Stimulated activated naive CD8-positive, alpha-beta T cell treated with anti-CD3 and anti-CD28 coated beads, Interleukin-15, Interleukin-2, amounts not matched to agents 100 ng/mL and 50 ng/mL, for 24 hours (primary cell): ENCODE results near the gene SPOCD1.

Experiments used
- H3K27ac Mint-ChIP-seq: one replicate; pipeline ENCODE4 v1.8.0; 2021; ENCODE audit warnings: mild to moderate bottlenecking, mixed read lengths
- H3K27me3 Mint-ChIP-seq: one replicate; pipeline ENCODE4 v1.8.0; 2021; ENCODE audit warnings: mixed read lengths
- H3K36me3 Mint-ChIP-seq: one replicate; pipeline ENCODE4 v1.8.0; 2021; ENCODE audit warnings: low read depth, mixed read lengths
- H3K4me1 Mint-ChIP-seq: one replicate; pipeline ENCODE4 v1.8.0; 2021; ENCODE audit warnings: low read depth, mixed read lengths
- H3K4me3 Mint-ChIP-seq: one replicate; pipeline ENCODE4 v1.8.0; 2021; ENCODE audit warnings: mild to moderate bottlenecking, mixed read lengths
- H3K9me3 Mint-ChIP-seq: one replicate; pipeline ENCODE4 v1.8.0; 2021; ENCODE audit warnings: mixed read lengths

The SPOCD1 gene

GRCh38 chr1:31799196-31799894 is 16.5 kb downstream of the SPOCD1 start:
- Mint-ChIP-seq H3K9me3 (no peaks in the 10 kb centered on the region), H3K36me3 (no peaks in the 10 kb centered on the region), H3K4me1 (peaks cover 12% of the 10 kb centered on the region), H3K27ac (no peak overlapping the region), H3K27me3 (no peaks in the 10 kb centered on the region), H3K4me3 (no peak overlapping the region)

- no peak overlapping the region for H3K27ac Mint-ChIP-seq
- H3K36me3 Mint-ChIP-seq, result no peaks in the 10 kb centered on the region
- H3K9me3 Mint-ChIP-seq, result no peaks in the 10 kb centered on the region
- H3K27me3 Mint-ChIP-seq, result no peaks in the 10 kb centered on the region
- H3K4me1 Mint-ChIP-seq, result peaks cover 12% of the 10 kb centered on the region
- no peak overlapping the region for H3K4me3 Mint-ChIP-seq
These were observed 17.2 kb downstream of the SPOCD1 start for GRCh38 chr1:31798433-31799195.

GRCh38 chr1:31798086-31798432 is 17.8 kb downstream of the SPOCD1 start:
- Mint-ChIP-seq H3K36me3 (no peaks in the 10 kb centered on the region), H3K27ac (no peak overlapping the region), H3K9me3 (no peaks in the 10 kb centered on the region), H3K4me1 (peaks cover 12% of the 10 kb centered on the region), H3K27me3 (no peaks in the 10 kb centered on the region), H3K4me3 (no peak overlapping the region)

- Mint-ChIP-seq H3K36me3 (no peaks in the 10 kb centered on the region), H3K4me3 (no peak overlapping the region), H3K27me3 (no peaks in the 10 kb centered on the region), H3K4me1 (peaks cover 5% of the 10 kb centered on the region), H3K27ac (no peak overlapping the region), H3K9me3 (no peaks in the 10 kb centered on the region)
These were observed 18.6 kb downstream of the SPOCD1 start for GRCh38 chr1:31797216-31797615.

GRCh38 chr1:31796707-31797106 is 19.1 kb downstream of the SPOCD1 start:
- H3K27me3 Mint-ChIP-seq, result no peaks in the 10 kb centered on the region
- no peaks in the 10 kb centered on the region for H3K36me3 Mint-ChIP-seq
- H3K4me3 Mint-ChIP-seq, result no peak overlapping the region
- H3K27ac Mint-ChIP-seq, result peak overlapping the region; percentile 19
- no peaks in the 10 kb centered on the region for H3K9me3 Mint-ChIP-seq
- H3K4me1 Mint-ChIP-seq, result peaks cover 4% of the 10 kb centered on the region

GRCh38 chr1:31795801-31796621 is 19.8 kb downstream of the SPOCD1 start:
- H3K36me3 Mint-ChIP-seq, result no peaks in the 10 kb centered on the region
- H3K27me3 Mint-ChIP-seq, result no peaks in the 10 kb centered on the region
- peaks cover 4% of the 10 kb centered on the region for H3K4me1 Mint-ChIP-seq
- no peaks in the 10 kb centered on the region for H3K9me3 Mint-ChIP-seq
- H3K27ac Mint-ChIP-seq, result no peak overlapping the region
- H3K4me3 Mint-ChIP-seq, result no peak overlapping the region

GRCh38 chr1:31795096-31795675 is 20.6 kb downstream of the SPOCD1 start:
- no peaks in the 10 kb centered on the region for H3K36me3 Mint-ChIP-seq
- no peaks in the 10 kb centered on the region for H3K9me3 Mint-ChIP-seq
- H3K27ac Mint-ChIP-seq, result no peak overlapping the region
- peaks cover 4% of the 10 kb centered on the region for H3K4me1 Mint-ChIP-seq
- no peak overlapping the region for H3K4me3 Mint-ChIP-seq
- no peaks in the 10 kb centered on the region for H3K27me3 Mint-ChIP-seq

- Mint-ChIP-seq H3K4me3 (no peak overlapping the region), H3K27me3 (no peaks in the 10 kb centered on the region), H3K27ac (no peak overlapping the region), H3K4me1 (peaks cover 6% of the 10 kb centered on the region), H3K36me3 (no peaks in the 10 kb centered on the region), H3K9me3 (no peaks in the 10 kb centered on the region)
These were observed 22.1 kb downstream of the SPOCD1 start for GRCh38 chr1:31793586-31794285.

GRCh38 chr1:31793086-31793485 is 22.7 kb downstream of the SPOCD1 start:
- Mint-ChIP-seq H3K27ac (no peak overlapping the region), H3K36me3 (no peaks in the 10 kb centered on the region), H3K27me3 (no peaks in the 10 kb centered on the region), H3K9me3 (no peaks in the 10 kb centered on the region), H3K4me3 (no peak overlapping the region), H3K4me1 (peaks cover 5% of the 10 kb centered on the region)

- H3K27ac Mint-ChIP-seq, result no peak overlapping the region
- H3K36me3 Mint-ChIP-seq, result no peaks in the 10 kb centered on the region
- no peaks in the 10 kb centered on the region for H3K9me3 Mint-ChIP-seq
- no peaks in the 10 kb centered on the region for H3K27me3 Mint-ChIP-seq
- H3K4me1 Mint-ChIP-seq, result peaks cover 10% of the 10 kb centered on the region
- no peak overlapping the region for H3K4me3 Mint-ChIP-seq
These were observed 23.3 kb downstream of the SPOCD1 start for GRCh38 chr1:31792541-31792940.

- H3K27me3 Mint-ChIP-seq, result no peaks in the 10 kb centered on the region
- H3K9me3 Mint-ChIP-seq, result no peaks in the 10 kb centered on the region
- no peaks in the 10 kb centered on the region for H3K36me3 Mint-ChIP-seq
- H3K4me1 Mint-ChIP-seq, result peaks cover 12% of the 10 kb centered on the region
- no peak overlapping the region for H3K27ac Mint-ChIP-seq
- no peak overlapping the region for H3K4me3 Mint-ChIP-seq
These were observed 23.7 kb downstream of the SPOCD1 start for GRCh38 chr1:31792116-31792515.

GRCh38 chr1:31791131-31791858 is 24.5 kb downstream of the SPOCD1 start:
- no peak overlapping the region for H3K27ac Mint-ChIP-seq
- H3K4me3 Mint-ChIP-seq, result no peak overlapping the region
- H3K4me1 Mint-ChIP-seq, result peaks cover 12% of the 10 kb centered on the region
- H3K36me3 Mint-ChIP-seq, result no peaks in the 10 kb centered on the region
- no peaks in the 10 kb centered on the region for H3K27me3 Mint-ChIP-seq
- no peaks in the 10 kb centered on the region for H3K9me3 Mint-ChIP-seq

- Mint-ChIP-seq H3K27ac (no peak overlapping the region), H3K4me3 (no peak overlapping the region), H3K36me3 (no peaks in the 10 kb centered on the region), H3K27me3 (no peaks in the 10 kb centered on the region), H3K9me3 (no peaks in the 10 kb centered on the region), H3K4me1 (peaks cover 12% of the 10 kb centered on the region)
These were observed 25.2 kb downstream of the SPOCD1 start for GRCh38 chr1:31790641-31791091.

- peaks cover 16% of the 10 kb centered on the region for H3K4me1 Mint-ChIP-seq
- no peak overlapping the region for H3K27ac Mint-ChIP-seq
- H3K9me3 Mint-ChIP-seq, result no peaks in the 10 kb centered on the region
- H3K27me3 Mint-ChIP-seq, result no peaks in the 10 kb centered on the region
- no peaks in the 10 kb centered on the region for H3K36me3 Mint-ChIP-seq
- H3K4me3 Mint-ChIP-seq, result no peak overlapping the region
These were observed 25.7 kb downstream of the SPOCD1 start for GRCh38 chr1:31790140-31790539.
